ENCODE measurements around the gene KLF7. TPM values are rescaled to one million over a fixed set of nuclear protein-coding genes. Genes with fewer than 3 reads are reported as not detected.

KLF7 gene
- total RNA-seq, 2 experiments from 2014 or later, result not detected

GRCh38 chr2:207129821-207130220 is 35.9 kb downstream of the KLF7 start:
- Histone ChIP-seq H3K4me1 (ENCODE audit: insufficient read depth, low read length, poor library complexity, severe bottlenecking) (no peaks in the 10 kb centered on the region), H3K4me3 (ENCODE audit: low read depth, low read length, poor library complexity, severe bottlenecking) (no peak overlapping the region), H4K20me1 (ENCODE audit: insufficient read depth, low read length) (no peaks in the 10 kb centered on the region), H3K79me2 (ENCODE audit: insufficient read depth, low read depth, low read length) (no peaks in the 10 kb centered on the region), H3K27ac (ENCODE audit: low read depth, low read length, poor library complexity, severe bottlenecking) (no peak overlapping the region), H3K4me2 (ENCODE audit: low read length) (no peak overlapping the region), H2AFZ (ENCODE audit: low read length) (no peak overlapping the region), H3K9me2 (ENCODE audit: insufficient read depth, low read length) (no peaks in the 10 kb centered on the region), H3K9me3 (ENCODE audit: low read length) (no peaks in the 10 kb centered on the region), H3K36me3 (ENCODE audit: insufficient read depth, low read length) (no peaks in the 10 kb centered on the region)
- no peak for TF ChIP-seq CTCF (conservative IDR thresholded peaks at IDR 0.05; ENCODE audit: low read length)
- no peak for TF ChIP-seq EZH2phosphoT487 (IDR thresholded peaks at IDR 0.05; ENCODE audit: borderline replicate concordance, low read depth, low read length)
- no TSS peak for BruUV-seq (replicated peaks)
- CTCF ChIA-PET (ENCODE audit: unreplicated experiment), result no interaction called here
- POLR2A ChIA-PET, result no interaction called here
- intact Hi-C loops (cut with micrococcal nuclease; ENCODE audit: unreplicated experiment), result no loop called here
- DNase-seq (ENCODE audit: low spot score), result no peak

GRCh38 chr2:207128867-207129266 is 36.9 kb downstream of the KLF7 start:
- no peaks in the 10 kb centered on the region for H4K20me1 ChIP-seq (ENCODE audit: insufficient read depth, low read length)
- no peak for DNase-seq (ENCODE audit: low spot score)
- intact Hi-C loops (cut with micrococcal nuclease; ENCODE audit: unreplicated experiment), result no loop called here
- no peak overlapping the region for H3K27ac ChIP-seq (ENCODE audit: low read depth, low read length, poor library complexity, severe bottlenecking)
- ChIA-PET POLR2A (no interaction called here), CTCF (ENCODE audit: unreplicated experiment) (no interaction called here)
- no peaks in the 10 kb centered on the region for H3K79me2 ChIP-seq (ENCODE audit: insufficient read depth, low read depth, low read length)
- no peaks in the 10 kb centered on the region for H3K36me3 ChIP-seq (ENCODE audit: insufficient read depth, low read length)
- no peaks in the 10 kb centered on the region for H3K9me3 ChIP-seq (ENCODE audit: low read length)
- no peak overlapping the region for H3K4me3 ChIP-seq (ENCODE audit: low read depth, low read length, poor library complexity, severe bottlenecking)
- BruUV-seq (replicated peaks), result no TSS peak
- H3K4me2 ChIP-seq (ENCODE audit: low read length), result no peak overlapping the region
- H3K4me1 ChIP-seq (ENCODE audit: insufficient read depth, low read length, poor library complexity, severe bottlenecking), result no peaks in the 10 kb centered on the region
- TF ChIP-seq EZH2phosphoT487 (IDR thresholded peaks at IDR 0.05; ENCODE audit: borderline replicate concordance, low read depth, low read length) (no peak), CTCF (conservative IDR thresholded peaks at IDR 0.05; ENCODE audit: low read length) (no peak)
- no peak overlapping the region for H2AFZ ChIP-seq (ENCODE audit: low read length)
- H3K9me2 ChIP-seq (ENCODE audit: insufficient read depth, low read length), result no peaks in the 10 kb centered on the region

- Histone ChIP-seq H3K27ac (ENCODE audit: low read depth, low read length, poor library complexity, severe bottlenecking) (no peak overlapping the region), H3K4me3 (ENCODE audit: low read depth, low read length, poor library complexity, severe bottlenecking) (no peak overlapping the region), H2AFZ (ENCODE audit: low read length) (no peak overlapping the region), H3K9me2 (ENCODE audit: insufficient read depth, low read length) (no peaks in the 10 kb centered on the region), H3K9me3 (ENCODE audit: low read length) (no peaks in the 10 kb centered on the region), H3K79me2 (ENCODE audit: insufficient read depth, low read depth, low read length) (no peaks in the 10 kb centered on the region), H4K20me1 (ENCODE audit: insufficient read depth, low read length) (no peaks in the 10 kb centered on the region), H3K4me2 (ENCODE audit: low read length) (no peak overlapping the region), H3K36me3 (ENCODE audit: insufficient read depth, low read length) (no peaks in the 10 kb centered on the region), H3K4me1 (ENCODE audit: insufficient read depth, low read length, poor library complexity, severe bottlenecking) (no peaks in the 10 kb centered on the region)
- TF ChIP-seq CTCF (conservative IDR thresholded peaks at IDR 0.05; ENCODE audit: low read length) (no peak), EZH2phosphoT487 (IDR thresholded peaks at IDR 0.05; ENCODE audit: borderline replicate concordance, low read depth, low read length) (no peak)
- POLR2A ChIA-PET, result no interaction called here
- intact Hi-C loops (cut with micrococcal nuclease; ENCODE audit: unreplicated experiment), result no loop called here
- BruUV-seq (replicated peaks), result no TSS peak
- CTCF ChIA-PET (ENCODE audit: unreplicated experiment), result no interaction called here
- no peak for DNase-seq (ENCODE audit: low spot score)
Measured at GRCh38 chr2:207126724-207127308, 38.9 kb downstream of the KLF7 start.
